Astrocyte (in vitro differentiated cells and primary cell): ENCODE data around the gene XPNPEP3.

Source experiments
- CTCF ChIP-seq: IDR thresholded peaks from 2 replicates; pipeline ENCODE4 v1.5.1; 2011; ENCODE audit warnings: low read depth, mild to moderate bottlenecking, inconsistent platforms, low read length, moderate library complexity; ENCODE audit not compliant: insufficient read depth
- EZH2 ChIP-seq: IDR thresholded peaks from 2 replicates; pipeline ENCODE4 v1.6.1; 2012; ENCODE audit warnings: mild to moderate bottlenecking, low read length, inconsistent platforms; ENCODE audit not compliant: insufficient read depth

DNA sequence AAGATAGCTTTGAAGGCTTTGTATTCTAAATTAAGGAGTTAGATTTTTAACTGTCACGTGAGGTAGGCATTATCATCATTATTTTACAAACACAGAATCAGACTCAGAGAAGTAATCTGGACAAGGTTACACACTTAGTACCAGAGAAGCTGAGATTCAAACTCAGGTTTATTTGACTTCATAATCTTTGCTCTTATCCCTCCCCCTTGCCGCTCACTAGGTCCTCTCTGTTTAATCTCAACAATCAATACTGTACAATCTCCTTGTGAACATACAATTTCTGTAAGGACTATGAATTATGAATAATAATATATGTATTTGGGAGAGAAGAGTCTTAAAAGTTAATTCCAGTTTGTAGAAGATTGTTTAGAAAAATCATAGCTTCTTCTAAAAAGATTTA is 10.2 kb downstream of the XPNPEP3 start:
- TF ChIP-seq CTCF = no peak
- TF ChIP-seq EZH2 = no peak
